GM18861 (cell line): ENCODE results near the gene URAD.

Source experiments
- ATAC-seq: cut with Tn5 transposase; IDR thresholded peaks from one replicate; pipeline ENCODE4 v1.9.1; 2021; ENCODE audit not compliant: unreplicated experiment

URAD gene

DNA sequence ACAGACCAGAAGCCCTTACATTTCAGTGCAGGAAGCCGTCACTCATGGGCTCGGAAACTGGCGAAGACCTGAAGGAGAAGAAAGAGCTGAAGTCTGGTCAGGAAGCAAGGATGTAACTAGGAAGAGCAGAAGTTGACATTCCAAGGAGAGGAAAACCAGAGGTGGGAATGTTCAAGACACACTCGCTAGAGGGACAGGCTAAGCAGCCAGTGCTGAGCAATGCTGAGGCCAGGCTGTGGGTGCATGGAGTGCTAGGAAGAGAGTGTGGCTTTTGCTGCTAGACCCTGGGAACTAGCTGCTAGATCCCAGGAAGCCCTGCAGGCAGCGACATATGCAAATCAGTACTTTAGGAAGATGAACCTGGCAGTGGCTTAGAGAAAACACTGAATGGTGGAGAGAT lies 12.1 kb upstream of the URAD start:
- no peak for ATAC-seq

DNA sequence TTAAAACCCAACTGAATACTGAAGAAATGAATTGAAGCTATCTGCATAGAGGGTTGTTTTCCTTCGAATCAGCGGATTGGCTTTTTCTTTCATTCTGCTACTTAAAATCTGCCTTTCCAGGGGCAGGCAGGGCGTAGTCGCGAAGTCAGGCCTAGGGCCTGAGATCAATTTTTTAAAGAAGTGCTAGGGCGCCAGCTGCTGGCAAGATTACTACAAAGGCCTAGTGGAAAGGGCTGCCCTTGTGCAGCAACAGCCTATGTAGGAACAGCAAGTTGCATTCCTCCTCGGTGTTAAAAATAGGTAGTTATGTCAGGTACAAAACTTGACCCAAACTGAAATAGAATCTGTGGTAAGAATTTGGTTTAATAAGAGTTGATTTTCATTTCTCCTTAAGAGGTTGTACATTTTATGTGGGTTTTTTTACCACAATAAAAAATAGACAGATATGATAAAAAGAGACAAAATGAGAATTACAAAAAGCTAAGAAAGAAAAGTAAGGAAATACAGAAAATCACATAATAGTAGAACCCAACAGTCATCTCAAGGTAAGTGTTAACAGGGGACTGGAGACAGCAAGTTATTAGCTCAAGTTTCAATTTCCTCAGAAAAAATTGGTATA lies 9.5 kb upstream of the URAD start:
- no peak for ATAC-seq

DNA sequence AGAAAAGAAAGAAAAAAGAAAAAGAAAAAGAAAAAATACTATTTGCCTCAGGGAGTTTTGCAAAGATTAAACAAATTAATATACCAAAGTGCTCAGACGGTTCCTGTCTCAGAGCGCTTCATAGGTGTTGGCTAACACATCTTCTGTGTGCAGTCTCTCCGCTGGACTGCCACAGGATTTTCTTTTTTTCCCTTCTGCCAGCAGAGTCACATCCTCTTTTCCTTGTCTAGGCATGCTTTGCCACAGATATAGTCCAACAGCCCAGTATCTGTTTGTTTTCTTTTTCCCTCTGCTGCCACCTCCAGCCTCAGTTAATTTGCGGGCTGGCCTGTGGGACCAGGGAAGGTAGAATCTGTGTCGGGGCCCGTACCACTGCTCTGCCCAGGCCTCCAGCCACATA lies 3.4 kb upstream of the URAD start:
- ATAC-seq: no peak

DNA sequence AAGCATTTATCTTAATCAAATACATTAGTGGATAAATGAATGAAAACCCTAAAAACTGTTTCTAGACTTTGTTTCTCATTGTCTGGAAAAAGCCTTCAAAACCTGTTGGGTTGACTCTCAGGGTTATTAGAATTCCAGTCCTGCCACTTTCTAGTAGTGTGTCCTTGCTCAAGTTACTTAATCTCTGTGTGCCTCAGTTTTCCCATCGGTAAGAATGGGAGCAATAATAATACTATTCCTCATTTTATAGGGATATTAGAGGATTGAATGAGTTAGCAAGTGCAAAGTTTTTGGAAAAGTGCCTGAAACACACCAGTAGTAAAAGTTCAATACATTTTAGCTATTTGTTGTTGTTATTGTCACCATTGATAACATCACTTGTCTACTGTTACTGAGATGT lies 2.9 kb downstream of the URAD start:
- ATAC-seq: no peak

DNA sequence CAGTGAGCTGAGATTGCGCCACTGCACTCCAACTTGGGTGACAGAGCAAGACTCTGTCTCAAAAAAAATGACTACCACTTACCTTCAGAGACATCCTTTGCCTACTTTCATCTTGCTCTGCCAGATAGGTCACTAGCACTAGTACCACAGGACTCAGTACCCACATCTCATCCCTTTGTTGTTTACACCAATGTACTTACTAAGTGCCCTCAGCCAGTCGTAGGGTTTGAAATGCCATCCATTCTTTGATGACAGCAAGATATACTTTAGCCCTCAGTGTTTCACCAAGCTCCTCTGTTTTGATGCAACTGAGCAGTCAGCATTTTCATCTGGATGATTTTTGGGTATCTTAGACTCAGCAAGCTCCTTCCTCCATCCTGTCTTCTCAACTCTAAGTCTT lies 6.1 kb downstream of the URAD start:
- ATAC-seq: no peak

DNA sequence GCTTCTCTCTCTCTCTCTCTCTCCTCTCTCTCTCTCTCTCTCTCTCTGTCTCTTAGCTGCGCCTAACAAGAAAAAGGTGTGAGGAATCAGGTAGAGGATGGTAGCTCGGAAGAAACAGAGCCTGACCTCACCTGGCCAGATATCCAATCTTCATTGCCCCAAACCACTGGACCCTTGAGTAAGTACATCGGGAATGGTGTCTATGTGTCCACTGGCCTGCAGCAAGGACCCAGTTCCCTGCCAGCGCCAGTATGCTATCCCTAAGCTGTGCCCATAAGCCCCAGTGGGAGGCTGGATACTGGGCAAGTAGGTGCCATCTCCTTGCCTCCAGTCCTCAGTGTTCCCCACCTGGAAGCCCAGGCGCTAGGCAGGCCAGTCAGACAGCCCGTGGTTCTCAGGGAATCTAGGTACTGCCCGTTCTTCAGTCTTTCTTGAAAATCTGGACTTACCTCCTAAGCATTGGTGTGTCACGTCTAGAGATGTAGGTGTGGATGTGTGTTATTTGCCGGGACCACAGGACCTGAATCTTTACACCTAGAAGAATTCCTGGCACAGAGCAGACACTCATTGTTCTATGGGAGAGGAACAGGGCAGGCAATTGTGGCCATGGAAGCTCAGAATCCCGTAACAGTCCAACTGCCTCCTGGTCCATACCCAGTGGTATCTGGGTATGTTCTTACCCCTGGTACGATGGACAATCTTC lies 7.3 kb downstream of the URAD start:
- ATAC-seq: no peak

DNA sequence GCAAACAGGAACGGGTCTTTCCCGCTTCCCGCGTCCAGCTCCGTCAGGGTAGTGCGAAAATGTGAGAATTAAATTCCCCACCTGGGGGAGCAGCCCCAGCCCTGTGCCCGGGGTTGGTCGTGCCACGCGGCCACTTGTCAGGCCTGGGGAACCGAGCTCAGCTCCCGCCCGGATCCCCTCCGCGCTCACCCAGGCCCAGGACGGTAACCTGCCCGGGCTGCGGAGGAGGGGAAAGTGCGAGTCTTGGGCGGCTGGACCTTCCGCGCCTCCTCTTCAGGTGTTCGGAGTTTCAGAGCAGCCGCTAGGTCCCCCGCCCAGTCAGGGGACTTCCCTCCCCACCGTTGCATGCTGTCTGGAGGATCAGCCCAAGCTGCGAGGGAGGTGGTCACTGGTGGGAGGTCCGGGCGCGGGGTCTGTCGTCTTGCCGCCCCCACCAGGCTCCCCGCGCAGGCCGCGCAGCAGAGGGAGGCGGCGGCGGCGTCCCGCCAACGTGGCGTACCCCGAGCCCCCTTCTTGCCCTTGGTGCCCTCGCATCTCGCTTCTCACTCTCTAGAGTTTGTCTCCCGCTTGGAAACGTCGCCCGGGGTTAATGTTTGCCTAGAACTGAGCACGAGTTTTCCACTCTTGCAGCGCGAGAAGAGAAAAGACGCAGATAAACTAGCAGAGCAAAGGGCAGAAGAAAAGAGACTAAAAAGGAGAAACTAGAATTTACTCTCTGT lies 8.1 kb downstream of the URAD start:
- ATAC-seq: no peak

DNA sequence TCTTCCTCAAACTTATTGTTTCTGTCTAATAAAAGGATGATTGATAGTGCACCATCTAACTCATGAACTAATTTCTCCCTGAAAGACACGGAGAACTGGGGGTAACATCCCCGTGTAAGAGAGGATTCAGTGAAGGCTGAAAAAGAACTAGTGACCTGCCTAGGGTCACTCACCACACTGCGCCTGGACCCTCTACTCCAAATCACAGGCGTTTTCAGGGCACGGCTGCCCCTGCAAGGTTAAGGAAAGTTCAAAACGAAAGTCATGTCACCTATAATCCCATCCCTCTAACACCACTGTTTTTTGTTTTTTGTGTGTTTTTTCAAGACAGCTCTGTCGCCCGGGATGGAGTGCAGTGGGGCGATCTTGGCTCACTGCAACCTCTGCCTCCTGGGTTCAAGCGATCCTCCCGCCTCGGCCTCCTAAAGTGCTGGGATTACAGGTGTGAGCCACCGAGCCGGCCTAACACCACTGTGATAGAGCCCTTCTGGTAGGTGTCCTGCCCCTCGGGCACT lies 8.7 kb downstream of the URAD start:
- no peak for ATAC-seq

DNA sequence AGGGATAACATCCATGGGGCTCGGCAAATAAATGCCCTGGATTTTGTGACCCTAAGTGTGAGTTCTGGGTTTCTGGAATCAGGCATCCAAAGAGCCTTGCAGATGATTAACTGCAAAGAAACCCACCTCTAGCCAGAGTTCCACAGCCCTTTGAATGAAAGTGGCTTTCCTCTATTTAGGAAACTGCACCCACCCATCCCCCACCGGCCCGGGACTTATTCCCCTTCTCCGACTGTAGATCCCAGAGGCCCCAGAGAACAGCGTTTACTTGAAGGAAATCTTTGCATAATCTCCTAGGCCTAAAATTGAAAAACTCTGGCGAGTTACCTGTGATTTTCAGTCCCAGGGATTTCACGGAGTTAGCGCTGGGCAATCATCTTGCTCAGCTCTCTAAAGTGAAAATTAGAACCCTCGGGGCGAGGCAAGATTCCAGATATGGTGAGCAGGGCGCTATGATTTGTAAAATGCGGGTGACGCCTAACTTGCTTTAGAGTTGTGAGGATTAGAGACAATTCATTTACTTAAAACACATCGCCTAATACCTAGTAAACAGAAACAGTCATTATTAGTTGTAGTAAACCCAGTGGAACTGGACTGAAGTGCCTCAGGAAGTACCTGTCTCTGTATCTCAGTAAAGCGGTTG lies 9.4 kb downstream of the URAD start:
- no peak for ATAC-seq

DNA sequence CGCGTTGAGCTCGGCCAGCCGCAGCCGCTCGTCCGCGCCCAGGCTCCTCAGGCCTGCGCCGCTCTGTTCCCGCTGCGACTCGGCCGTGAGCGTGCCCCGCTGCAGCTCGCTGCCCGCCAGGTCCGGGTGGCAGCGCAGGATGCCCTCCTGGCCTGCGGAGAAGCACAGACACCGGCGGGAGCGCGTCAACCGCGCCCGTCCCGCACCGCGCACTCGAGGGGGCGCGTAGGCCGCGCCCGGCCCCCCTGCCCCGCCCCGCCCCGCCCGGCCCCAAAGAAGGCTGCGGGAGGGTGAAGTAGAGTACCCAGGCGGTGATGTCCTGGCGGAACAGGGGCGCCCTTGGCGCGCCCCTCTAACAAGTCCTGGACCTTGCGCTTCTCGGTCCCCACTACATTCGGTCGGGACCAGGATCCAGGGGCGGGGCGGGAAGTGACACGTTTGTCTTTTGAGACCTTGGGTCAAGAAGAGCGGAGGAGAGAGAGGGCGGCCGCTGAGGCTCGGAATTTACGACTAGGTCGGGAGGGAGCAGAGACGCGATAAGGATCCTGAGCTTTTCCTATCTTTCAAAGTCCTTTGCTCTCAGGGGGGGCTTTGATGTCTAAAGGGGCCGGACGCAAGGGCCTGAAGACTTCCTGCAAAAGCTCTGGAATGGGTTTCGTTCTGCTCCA lies 10.1 kb downstream of the URAD start:
- ATAC-seq: no peak

DNA sequence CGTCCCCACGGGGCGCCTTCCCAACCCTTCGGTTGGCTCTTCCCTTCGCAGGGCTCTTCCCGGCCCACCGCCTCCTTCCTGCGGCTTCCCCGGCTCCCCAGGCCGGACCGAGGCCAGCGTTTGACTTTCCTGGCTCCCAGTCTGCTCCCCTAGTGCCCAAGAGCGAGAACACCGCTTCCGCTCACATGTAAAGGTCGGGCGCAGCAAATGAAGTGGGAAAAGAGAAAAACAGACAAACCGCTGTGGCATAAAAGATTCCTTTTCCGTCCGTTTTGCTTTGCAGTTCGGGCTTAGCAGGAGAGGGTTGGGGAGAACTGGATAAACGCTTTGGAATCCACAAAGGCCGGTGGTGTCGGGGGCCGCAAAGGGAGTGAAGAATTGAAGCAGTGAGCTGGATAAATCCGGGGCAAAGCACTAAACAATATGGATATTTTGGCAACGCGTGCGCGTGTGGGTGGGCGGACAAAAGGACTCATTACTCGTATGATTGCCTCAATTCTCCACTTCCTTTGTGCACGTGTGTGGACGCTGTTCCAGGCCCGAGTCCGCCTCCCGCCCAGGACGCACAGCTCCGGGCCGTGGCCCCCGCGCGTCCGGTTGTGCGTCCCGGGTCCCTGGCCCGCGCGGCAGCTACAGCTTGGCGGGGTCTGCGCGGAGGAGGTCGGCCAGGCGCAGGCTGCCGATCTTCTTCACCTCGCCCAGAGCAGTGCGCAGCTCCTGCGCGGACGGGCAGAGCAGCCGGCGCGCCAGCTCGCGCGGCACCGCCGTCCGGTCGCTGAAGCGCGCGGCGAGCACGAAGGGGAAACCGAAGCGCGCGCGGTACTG lies 10.8 kb downstream of the URAD start:
- ATAC-seq: no peak

DNA sequence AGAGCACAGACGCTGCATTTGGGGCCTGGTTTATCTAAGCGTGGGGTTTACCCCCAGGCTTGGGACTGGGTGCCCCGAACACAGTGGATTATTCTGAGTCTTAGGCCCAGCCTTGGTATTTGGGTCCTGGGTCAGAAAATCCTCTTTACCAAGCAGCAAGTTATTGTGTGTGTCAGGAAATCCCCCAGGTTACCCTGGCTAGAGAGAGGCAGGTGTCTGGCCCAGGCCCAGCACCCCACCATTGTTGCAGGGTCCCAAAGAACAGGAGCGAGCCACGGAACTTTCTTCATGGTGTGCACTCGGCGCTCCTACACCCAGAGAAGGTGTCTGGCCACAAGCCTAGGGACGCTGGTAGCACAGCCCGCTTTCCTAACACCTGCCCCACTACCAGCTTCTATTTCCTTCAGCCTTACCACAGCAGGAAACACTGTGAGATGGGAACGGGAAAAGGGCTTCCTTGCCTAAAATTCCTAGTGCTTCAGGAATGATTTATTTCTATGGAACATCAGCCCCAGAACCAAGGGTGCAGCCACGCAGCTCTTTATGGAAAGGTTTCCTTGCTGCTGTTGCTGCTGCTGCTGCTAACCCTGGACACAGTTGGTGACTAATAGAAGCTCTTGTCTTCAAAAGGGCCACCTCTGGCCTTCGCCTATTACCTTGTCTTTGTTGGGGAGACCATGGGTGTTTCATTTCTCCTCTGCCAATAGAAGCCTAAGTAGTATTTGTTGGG lies 12.0 kb downstream of the URAD start:
- ATAC-seq: no peak

DNA sequence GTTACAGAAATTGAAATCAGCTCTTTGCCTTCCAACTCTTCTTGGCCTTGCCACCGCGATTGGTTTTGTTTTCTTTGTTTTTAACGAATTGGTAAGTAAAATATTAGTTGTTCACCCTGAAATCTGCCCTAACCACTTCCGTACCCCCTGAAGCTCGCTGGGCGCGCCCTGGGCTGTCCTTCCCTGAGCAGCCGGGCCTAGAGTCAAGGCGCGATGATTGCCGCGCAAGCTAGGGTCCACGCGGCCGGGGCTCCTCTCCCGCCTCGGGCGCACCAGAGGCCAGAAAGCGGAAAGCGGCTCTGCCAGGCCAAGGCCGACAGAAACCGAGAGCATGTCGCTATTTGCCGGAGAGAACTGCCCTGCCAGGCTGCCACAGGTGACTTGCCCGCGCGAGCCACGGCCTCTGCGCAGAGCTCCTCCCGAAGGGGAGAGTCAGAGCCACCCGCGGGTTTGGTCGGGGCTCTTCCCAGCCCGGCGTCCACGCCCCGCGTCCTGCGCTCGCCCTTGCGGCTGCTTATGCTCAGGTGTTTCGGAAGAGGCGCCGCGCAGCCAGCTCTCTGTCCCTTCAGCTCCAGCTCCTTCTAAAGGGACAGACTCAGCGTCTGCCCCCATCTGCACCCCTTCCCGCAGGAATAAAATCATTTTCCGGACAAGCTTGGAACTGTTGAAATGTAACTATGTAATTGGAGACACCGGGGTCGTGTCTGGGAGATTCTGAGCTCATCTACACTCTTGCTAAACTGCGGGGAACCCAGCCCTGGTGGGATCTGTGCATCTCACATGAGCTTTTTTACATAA lies 12.7 kb downstream of the URAD start:
- ATAC-seq: no peak

DNA sequence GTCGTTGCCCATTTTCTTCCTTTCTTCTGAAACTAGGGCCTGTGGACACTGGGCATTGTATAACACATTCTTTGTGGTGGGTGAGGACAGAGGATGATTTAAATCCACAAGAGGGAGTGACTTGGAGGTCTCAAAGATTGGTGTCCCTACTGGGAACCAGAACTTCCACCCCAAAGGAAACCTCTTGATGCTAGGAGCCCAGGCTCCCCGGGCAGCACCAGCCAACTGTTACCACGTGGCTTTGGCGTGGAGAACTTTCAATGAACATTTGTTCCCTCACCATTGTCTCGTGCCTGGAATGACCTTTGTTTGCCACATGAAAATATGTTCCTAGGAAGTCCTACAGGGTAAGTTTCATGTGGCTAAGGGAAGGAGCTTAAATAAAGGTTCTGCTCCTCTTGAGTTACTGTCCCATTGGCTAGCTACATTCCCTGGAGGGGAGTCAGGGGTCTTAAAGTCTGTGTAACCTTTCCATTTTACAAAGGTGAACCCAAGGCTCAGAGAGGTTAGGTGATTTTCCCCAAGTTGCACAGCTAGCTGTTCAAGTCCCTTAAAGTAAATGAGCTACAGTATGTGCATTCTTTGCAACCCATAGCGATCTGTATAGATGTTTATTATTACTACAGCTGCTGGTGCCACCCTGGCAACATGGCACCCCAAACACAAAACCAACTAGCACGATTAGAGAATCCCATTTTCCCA lies 14.4 kb downstream of the URAD start:
- ATAC-seq: no peak

DNA sequence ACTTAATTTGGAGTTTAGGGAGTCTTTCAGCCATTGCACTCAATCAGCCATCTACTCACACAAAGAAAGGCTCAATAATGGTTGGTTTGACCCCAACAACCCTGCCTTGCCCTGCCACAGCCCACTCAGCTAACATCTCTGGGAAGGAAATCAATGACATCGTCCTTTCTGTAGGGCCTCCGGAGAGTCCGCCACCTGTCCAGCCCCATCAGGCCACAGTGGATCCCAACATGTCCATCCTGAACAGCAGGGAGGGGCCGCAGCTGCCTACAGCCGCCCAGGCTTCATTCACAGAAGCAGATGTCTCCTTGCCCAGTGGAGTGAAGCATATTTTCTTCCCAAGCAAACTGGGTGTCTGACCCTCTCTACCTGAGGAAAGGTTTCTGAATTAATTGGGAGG lies 15.2 kb downstream of the URAD start:
- ATAC-seq: no peak

DNA sequence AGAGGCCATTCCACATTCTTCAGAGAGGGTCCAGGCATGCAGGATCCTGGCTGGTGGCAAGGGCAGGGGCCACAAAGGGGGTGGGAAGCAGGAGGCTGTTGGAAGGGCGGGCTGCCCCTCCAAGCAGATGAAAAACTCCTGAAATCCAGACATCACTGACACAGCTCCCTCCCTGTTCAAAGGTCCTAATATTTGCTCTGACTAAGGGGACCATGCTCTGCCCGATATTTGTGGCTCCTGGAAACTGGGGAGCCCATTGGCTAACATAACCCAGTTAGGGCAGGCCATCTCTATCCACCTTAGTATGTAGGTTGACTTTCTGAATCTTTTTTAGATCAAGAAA lies 16.0 kb downstream of the URAD start:
- no peak for ATAC-seq

DNA sequence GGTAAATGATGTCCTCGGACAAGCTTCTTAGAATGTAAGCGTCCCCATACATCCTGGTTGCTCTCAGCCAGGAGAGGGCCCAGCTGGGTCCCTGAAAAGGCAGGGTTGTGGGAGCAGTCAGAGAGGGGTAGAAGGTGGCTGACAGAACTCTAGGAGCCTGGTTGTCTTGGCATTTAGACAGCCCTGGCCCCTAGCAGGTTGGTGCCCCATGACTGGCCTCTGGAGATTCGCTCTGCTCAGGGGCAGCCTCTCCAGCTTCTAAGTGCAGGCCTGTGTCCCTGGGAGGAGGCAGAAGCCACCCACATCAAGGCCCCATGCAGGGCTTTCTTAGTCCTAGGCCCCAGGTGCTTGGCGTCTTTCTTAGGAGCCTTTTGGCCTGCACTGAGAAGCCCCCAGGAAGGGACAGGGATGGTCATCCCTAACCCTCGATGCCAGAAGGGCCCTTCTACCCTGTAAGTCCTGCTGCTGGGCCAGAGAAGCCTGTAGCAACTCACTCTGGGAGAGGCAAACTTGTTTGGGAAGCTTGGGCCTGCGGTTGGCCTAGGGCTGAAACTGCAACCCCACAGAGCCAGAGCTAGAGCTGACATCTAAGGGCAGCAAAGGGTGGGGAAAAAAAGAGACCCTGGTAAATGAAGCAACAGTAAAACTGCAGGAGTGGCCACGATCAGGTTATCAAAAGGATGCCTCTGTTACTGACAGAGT lies 16.6 kb downstream of the URAD start:
- ATAC-seq: no peak

DNA sequence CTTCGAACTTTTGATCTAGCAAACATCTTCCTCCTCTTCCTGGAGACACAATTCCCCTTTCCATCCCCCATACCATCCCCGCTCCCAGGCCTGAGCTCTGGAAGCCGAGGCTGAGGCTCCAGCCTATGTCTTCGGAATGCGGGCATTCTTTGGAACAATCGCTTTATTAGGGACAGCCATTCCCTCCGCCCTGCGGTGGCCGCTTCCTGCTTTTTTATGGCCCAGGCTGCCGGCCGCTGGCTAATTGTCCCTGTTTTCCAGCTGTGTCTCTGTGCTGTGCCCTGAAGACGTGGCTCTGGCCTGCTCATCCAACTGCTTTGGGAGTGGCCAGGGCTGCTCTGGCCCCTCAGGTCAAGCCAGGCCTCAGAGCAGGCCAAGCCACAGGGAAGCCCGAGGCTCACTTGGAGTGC lies 17.3 kb downstream of the URAD start:
- ATAC-seq: no peak
